ENCODE data around the gene APOC3. TPM values are rescaled to one million over a fixed set of nuclear protein-coding genes. Genes with fewer than 3 reads are reported as not detected.
A peak's percentile ranks its signal among the peaks of the same experiment; 100 is the strongest.

The APOC3 gene
- total and polyA plus RNA-seq, 9 of the 15 experiments (the other 6 are each of a cell fraction or from before 2014, with no cell fraction given) = 1.1 TPM; not detected in 8

GRCh38 chr11:116788534-116788933 lies 41.2 kb upstream of the APOC3 start (continued):
- no peak for TF ChIP-seq RREB1 (CRISPR knock-in tag; IDR thresholded peaks at IDR 0.05)
- peak; percentile 56 for TF ChIP-seq SPI1 (IDR thresholded peaks at IDR 0.05; ENCODE audit: borderline replicate concordance, low read depth, low read length)
- no peak for TF ChIP-seq THRA (IDR thresholded peaks at IDR 0.05)
- TF ChIP-seq DACH1 (IDR thresholded peaks at IDR 0.05; ENCODE audit: partially characterized antibody) = no peak
- TF ChIP-seq HBP1 (CRISPR knock-in tag; IDR thresholded peaks at IDR 0.05) = 0 out of 2 replicates have a peak, but pooled peaks have one; percentile 5
- no peak for TF ChIP-seq BMI1 (IDR thresholded peaks at IDR 0.05; ENCODE audit: low read length)

All from K562 (cell line).